ENCODE data around the gene RAB9A. TPM values are rescaled to one million over a fixed set of nuclear protein-coding genes. Genes with fewer than 3 reads are reported as not detected.

RAB9A gene
- total and polyA plus RNA-seq, 2 of the 8 experiments (the other 6 are each of a cell fraction or from before 2014, with no cell fraction given), result 21.8 to 34.0 TPM

DNA sequence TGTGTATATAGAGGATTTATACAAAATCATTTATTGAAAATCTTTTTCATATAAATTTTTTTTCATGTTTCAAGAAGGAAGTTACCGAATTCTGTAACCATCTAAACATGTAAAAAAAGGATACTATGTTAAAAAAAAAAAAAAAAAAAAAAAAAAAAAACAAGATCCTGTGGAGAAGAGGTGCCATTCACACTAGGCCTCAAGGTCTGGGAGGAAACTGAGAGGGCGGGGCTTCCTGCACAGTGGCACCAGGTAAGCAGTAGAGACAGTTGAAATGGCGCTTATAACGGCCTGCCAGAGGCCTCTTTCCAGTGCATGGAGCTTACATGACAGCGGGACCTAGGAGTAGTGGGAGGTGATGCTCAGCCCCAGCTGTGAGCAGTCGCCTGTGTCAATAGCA lies 28.0 kb downstream of the RAB9A start (continued):
- TF ChIP-seq TEAD4 (IDR thresholded peaks at IDR 0.05; ENCODE audit: low read depth, low read length) (no peak), SIX5 (IDR thresholded peaks at IDR 0.05; ENCODE audit: low read depth, low read length) (no peak), SP1 (IDR thresholded peaks at IDR 0.05; ENCODE audit: low read depth, low read length) (no peak), GTF2F1 (IDR thresholded peaks at IDR 0.05; ENCODE audit: borderline replicate concordance, low read depth, low read length) (no peak)

Measured in H1 (cell line).